Activated naive CD4-positive, alpha-beta T cell treated with anti-CD3 and anti-CD28 coated beads, Interleukin-2, amount 50 U/mL, for 16 hours (primary cell): ENCODE data around the gene SLCO2B1.

Experiments
- DNase-seq: peaks from one replicate; pipeline ENCODE4 v3.0.0-alpha.2; 2020

SLCO2B1 gene

GRCh38 chr11:75229466-75229865 is 78.6 kb downstream of the SLCO2B1 start:
- DNase-seq: no peak

DNA sequence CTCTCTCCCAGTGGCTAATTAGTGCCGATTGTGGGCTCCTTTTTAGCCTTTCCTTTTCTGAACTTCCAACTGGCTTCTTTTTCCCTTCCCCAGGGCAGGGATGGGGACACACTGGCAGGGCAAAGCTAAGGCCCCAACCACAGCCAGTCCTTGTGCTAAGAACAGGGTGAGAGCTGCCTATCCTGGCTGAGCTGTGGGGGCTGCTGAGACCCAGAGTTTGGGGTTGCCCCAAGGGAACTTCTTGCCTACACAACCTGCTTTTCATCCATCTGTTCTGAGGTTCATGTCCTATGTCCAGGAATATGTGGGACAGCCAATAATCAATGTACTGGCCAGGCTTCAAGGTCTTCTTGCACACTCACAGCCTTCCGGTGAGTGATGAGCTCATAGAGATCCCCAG is 79.7 kb downstream of the SLCO2B1 start:
- DNase-seq: no peak

DNA sequence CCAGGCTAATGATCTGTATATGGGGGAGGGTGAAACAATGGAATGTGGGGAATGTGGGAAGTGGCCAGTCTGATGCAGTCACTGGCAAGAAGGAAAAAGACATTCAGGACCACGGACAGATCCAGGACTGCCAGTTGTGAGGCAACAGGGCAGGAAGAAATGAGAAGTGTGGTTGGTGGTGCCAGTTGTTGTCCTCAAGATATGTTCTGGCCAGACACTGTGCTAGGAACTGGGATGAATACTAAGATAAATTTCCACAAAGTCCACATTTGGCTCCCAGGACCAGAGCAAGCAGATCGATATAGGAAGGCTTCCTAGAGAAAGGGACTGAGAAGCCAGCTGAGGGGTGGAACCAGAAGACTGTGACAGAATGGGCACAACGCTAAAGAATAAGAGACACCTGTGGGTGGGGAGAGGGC is 82.9 kb downstream of the SLCO2B1 start:
- no peak for DNase-seq

DNA sequence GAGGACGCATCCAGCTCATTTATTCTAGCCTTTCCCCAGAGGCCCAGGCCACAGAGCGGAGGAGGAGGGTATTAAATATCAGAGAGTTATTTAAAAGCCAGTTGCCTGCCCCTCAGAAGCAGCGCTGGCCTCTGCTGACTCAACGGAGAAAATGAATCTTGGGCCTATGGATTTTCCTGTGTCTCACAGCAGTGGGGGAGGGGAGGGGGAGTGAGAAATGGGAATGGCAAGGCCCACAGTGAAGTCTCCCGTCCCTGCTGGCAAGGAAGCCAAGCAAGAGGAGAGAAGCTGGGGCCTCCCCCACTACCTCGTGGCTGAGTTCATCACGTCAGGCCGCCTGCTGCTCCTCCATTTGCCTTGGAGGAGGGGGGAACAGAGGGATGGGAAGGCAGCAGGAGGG is 85.2 kb downstream of the SLCO2B1 start:
- no peak for DNase-seq

GRCh38 chr11:75237050-75237449 is 86.1 kb downstream of the SLCO2B1 start:
- DNase-seq: no peak

GRCh38 chr11:75238595-75239440 is 87.9 kb downstream of the SLCO2B1 start:
- DNase-seq: no peak

DNA sequence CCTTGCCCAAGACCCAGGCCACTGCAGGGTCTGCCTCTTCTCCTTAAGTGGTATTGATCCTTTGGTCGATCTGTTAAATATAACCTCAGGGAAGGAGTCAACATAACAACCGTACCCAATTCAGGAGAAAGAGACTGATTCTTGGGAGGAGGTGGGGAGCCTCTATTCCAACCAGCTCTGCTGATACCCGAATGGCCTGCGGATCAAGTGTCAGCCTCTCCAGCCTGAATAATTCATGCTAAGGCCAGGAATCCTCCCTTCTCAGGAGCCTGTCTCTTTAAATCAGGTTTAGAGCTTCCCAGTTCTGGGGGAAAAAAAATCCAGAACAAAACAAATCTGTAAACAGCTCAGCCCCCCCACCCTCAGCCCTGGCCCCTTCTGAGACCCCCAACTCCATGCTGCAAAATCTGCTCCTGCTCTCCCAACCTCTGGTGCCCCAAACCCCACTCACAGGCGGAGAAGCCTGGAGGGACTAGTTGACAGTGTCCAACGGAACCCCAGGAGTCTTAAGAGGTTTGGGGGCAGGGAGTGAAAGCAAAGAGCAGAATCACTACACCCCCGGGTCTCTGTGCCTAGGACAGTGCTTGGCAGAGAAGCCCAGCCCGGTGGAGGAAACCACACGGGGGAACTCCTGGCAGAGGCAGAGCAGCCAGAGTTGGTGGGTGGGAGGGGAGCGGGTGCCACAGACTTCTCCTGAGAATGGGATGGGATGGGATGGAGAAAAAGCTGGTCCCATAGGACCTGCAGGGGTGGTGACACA is 88.8 kb downstream of the SLCO2B1 start:
- no peak for DNase-seq

GRCh38 chr11:75240311-75241035 is 89.6 kb downstream of the SLCO2B1 start, which contains the start of gene TPBGL:
TPBGL (plus strand) TSS chr11:75240774; CDS start chr11:75241050, 276 bp downstream.
- peak; percentile 28 for DNase-seq

GRCh38 chr11:75241036-75241905 is 90.4 kb downstream of the SLCO2B1 start:
- peak; percentile 88 for DNase-seq

DNA sequence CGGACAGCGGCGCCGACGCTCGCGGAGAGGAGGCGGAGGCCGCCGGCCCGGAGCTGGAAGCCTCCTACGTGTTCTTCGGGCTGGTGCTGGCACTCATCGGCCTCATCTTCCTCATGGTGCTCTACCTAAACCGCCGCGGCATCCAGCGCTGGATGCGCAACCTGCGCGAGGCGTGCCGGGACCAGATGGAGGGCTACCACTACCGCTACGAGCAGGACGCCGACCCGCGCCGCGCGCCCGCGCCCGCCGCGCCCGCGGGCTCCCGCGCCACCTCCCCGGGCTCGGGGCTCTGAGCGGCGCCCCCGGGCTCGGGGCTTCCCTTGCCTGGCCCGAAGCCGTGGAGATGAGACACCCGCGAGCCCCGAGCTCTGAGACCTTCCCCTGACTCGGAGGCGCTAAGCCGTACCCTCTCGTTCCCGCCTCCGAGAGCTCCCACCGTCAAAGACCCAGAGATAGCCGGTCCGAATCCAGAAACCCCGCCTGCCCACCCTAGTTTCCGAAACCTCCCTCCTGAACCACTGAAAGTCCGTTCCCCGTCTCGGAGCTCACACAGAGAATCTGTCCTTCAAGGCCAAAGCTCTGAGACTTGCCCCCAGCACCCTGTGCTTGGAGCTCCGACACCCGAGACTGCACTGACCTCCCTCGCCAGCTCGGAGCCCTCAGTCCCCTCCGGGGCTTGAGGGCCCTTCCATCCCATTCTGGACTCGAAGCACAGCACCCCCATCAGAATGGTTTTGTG is 91.2 kb downstream of the SLCO2B1 start:
- no peak for DNase-seq

- no peak for DNase-seq
Observed at GRCh38 chr11:75242722-75243600, 92.1 kb downstream of the SLCO2B1 start.

GRCh38 chr11:75244052-75244814 is 93.3 kb downstream of the SLCO2B1 start:
- no peak for DNase-seq

DNA sequence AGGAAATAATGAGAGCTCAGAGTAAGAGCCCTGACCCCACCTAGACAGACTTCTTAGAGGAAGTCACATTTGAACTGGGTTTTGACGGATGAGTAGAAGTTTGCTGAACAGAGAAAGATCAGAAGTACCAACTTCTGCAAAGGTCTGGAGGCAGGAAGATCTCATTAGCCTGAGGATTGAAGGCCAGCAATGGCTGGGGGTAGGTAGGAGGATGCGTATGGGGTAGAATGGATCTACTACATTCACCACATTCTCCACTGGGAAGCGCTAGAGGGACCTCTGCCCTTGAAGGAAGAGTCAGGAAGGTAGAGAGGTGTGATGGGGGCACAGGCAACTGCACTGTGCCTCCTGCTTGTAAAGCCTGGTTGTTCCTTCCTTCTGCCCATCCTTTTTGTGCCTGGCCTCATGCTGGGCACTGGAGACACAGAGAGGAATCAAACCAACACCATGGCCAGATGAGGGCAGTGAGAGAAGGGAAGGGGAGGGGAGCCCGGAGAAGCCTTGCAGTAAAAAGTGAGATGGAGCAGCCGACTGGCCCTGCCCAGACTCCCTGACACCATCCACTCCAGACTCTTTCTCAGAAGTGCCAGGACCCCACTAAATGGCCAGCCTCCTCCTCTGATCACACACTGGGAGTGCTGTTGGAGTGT is 94.6 kb downstream of the SLCO2B1 start:
- DNase-seq: no peak

DNA sequence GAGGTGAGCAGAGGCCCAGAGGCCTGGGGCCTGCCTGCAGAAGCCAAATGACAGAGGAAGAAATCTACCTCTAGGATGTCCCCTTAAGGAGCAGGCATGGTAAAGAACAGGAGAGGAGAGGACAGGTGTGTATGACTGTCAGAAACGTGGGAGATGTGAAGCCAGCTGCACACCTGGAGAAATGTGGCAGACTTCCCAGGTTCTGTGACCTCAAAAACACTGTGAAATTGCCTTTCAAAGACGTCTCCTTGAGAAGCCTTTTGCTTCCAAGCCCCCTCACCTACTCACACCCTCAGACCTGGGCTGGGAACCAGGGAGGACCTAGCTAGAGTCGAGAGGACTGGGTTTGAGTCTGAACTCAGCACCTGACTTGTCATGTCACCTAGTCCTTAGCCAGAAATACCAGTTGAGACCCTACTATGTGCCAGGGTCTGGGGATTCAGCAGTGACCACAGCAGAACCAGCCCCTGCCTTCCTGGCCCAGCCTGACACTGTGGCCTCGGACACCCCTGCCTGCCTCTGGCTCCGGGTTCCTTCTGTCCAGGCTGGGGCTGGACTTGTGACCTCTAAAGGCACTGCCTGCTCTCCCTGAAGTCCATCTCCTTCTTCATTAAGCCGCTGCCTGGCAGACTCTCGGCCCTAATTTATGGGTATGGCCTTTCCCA is 95.2 kb downstream of the SLCO2B1 start:
- DNase-seq: no peak

DNA sequence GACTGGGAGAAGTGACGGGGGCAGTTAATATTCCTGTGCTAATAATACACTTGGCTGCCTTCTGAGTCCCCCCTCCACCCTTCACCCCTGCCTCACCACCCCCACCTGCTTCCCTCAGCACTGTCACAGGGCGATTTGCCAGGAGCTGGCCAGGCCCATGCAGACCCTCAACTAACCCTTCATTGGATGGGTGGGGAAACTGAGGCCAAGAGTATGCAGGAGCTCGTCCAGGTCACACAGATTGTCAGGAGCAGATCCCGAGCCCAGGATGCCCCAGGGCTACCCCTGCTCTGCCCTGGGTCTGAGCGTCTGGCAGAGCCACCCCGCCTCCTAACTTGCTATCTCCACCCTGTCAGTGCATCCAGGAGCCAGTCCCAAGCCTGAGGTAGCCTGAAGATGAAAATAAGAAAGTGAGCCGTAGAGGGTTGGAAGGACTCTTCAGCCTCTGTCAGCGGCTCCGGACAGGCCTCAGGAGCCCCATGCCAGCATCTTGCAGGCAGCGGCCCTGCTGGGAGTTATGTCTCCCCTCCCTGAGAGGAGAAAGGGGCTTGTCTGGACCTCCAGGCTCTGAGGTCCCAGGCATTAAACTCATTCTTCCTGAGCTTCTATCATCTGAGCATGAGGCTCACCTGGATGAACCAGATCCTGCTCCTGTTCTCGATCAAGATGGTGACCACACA is 95.9 kb downstream of the SLCO2B1 start:
- no peak for DNase-seq

- no peak for DNase-seq
Observed at GRCh38 chr11:75248924-75249256, 98.0 kb downstream of the SLCO2B1 start.

DNA sequence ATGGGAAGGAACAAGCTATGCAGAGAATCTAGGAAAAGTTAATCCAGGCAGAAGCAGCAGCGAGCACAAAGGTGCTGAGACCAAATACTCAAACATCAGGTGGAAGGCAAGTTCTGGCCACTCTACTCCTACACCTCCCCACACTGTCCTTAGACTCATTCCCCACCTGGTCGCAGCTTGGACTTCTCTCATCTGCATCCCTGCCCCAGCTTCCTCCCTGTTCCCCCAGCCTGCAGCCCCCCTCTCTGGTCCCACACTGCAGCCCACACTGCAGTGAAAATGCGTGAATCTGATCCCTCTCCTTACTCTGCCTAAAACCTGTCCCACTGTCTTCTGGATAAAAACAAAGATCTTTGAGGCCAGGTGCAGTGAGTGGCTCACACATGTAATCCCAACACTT is 98.8 kb downstream of the SLCO2B1 start:
- DNase-seq: no peak

DNA sequence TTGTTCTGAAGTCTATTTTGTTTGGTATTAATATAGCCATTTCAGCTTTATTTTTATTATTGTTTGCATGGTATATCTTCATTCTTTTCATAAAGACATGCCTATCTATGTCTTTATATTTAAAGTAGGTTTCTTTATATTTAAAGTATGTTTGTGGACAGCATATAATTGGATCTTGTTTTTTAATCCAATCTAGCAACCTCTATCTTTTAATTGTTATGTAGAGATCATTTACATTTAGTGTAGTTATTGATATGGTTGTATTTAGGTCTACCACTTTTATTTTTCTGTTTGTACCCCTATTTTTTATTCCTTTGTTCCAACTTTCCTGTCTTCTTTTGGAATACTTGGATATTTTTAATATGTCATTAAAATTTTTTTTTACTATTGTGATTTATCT is 103.4 kb downstream of the SLCO2B1 start:
- no peak for DNase-seq
